ENCODE results near the gene STOM.

DNA sequence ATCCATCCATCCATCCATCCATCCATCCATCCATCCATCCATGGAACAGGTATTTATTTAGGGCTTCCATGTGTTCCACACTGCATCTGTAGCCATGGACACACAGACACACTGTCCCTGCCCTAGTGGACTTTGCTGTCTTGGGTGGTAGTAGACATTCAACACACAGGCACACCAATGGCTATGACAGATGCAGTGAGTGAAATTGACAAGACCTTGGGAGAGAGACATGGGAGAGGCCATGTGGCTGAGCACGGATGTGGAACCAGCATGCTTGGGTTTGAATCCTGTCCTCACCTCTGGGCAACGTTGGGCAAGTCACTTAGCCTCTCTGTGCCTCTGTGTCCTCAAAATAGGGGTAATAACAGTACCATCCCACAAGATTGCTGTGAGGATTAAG, 45.3 kb downstream of the STOM start:
- TF ChIP-seq, protein P1, sequence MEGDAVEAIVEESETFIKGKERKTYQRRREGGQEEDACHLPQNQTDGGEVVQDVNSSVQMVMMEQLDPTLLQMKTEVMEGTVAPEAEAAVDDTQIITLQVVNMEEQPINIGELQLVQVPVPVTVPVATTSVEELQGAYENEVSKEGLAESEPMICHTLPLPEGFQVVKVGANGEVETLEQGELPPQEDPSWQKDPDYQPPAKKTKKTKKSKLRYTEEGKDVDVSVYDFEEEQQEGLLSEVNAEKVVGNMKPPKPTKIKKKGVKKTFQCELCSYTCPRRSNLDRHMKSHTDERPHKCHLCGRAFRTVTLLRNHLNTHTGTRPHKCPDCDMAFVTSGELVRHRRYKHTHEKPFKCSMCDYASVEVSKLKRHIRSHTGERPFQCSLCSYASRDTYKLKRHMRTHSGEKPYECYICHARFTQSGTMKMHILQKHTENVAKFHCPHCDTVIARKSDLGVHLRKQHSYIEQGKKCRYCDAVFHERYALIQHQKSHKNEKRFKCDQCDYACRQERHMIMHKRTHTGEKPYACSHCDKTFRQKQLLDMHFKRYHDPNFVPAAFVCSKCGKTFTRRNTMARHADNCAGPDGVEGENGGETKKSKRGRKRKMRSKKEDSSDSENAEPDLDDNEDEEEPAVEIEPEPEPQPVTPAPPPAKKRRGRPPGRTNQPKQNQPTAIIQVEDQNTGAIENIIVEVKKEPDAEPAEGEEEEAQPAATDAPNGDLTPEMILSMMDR (conservative IDR thresholded peaks at IDR 0.05; ENCODE audit: low read depth, low read length), result no peak
- no peak for TF ChIP-seq EZH2 (IDR thresholded peaks at IDR 0.05; ENCODE audit: borderline replicate concordance, low read depth, low read length, poor library complexity, severe bottlenecking)

All from A673 (cell line).